Breast epithelium (tissue), 3 donors: ENCODE measurements around the gene SPATA1.

ENCODE experiments used
- POLR2A ChIP-seq: fragments of 450-650 bp; IDR thresholded peaks from one replicate; pipeline ENCODE4 v1.6.1; 2016; ENCODE audit warnings: antibody characterized with exemption, mild to moderate bottlenecking, moderate library complexity
- POLR2AphosphoS5 ChIP-seq, 3 donors: sonication (generic); formaldehyde crosslinking; IDR thresholded peaks; one replicate each; pipeline ENCODE4 v1.6.1; 2017; ENCODE audit warnings: antibody characterized with exemption in 3 of 3
- TF ChIP-seq, protein P1 (sequence below), 3 donors: fragments of 450-650 bp; IDR thresholded peaks; one replicate each; pipeline ENCODE4 v1.5.1; 2016 to 2017; ENCODE audit warnings: antibody characterized with exemption in 3 of 3, mild to moderate bottlenecking in 3 of 3, moderate library complexity in 3 of 3

DNA sequence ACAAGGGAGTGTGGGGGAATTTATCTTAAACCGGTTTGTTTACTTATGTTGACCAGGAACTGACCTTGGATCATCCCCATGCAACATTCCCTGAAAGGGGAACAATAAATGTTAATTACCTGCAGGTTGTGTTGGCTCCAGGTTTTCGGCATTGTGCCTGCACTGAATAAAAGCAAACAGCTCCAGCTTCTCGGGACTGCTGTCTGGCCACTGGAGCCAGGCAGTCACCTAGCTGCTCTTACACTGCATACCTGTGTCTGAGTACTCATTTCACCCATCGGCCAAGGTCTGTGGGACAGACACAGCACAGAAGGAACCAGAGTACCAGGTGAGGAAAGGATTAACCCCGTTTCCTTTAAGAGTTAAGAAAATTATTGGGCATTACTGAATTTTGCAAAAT is 100.8 kb downstream of the SPATA1 start:
- TF ChIP-seq, protein P1, sequence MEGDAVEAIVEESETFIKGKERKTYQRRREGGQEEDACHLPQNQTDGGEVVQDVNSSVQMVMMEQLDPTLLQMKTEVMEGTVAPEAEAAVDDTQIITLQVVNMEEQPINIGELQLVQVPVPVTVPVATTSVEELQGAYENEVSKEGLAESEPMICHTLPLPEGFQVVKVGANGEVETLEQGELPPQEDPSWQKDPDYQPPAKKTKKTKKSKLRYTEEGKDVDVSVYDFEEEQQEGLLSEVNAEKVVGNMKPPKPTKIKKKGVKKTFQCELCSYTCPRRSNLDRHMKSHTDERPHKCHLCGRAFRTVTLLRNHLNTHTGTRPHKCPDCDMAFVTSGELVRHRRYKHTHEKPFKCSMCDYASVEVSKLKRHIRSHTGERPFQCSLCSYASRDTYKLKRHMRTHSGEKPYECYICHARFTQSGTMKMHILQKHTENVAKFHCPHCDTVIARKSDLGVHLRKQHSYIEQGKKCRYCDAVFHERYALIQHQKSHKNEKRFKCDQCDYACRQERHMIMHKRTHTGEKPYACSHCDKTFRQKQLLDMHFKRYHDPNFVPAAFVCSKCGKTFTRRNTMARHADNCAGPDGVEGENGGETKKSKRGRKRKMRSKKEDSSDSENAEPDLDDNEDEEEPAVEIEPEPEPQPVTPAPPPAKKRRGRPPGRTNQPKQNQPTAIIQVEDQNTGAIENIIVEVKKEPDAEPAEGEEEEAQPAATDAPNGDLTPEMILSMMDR (IDR thresholded peaks at IDR 0.05) = no peak
- TF ChIP-seq POLR2A (no peak), POLR2AphosphoS5 (IDR thresholded peaks at IDR 0.05) (no peak)
